Measurements from ENCODE around the gene SMIM24. TPM values are rescaled to one million over a fixed set of nuclear protein-coding genes. Genes with fewer than 3 reads are reported as not detected.

SMIM24 gene
- total and polyA plus RNA-seq, 2 experiments from 2014 or later, result 5.0 to 21.5 TPM

DNA sequence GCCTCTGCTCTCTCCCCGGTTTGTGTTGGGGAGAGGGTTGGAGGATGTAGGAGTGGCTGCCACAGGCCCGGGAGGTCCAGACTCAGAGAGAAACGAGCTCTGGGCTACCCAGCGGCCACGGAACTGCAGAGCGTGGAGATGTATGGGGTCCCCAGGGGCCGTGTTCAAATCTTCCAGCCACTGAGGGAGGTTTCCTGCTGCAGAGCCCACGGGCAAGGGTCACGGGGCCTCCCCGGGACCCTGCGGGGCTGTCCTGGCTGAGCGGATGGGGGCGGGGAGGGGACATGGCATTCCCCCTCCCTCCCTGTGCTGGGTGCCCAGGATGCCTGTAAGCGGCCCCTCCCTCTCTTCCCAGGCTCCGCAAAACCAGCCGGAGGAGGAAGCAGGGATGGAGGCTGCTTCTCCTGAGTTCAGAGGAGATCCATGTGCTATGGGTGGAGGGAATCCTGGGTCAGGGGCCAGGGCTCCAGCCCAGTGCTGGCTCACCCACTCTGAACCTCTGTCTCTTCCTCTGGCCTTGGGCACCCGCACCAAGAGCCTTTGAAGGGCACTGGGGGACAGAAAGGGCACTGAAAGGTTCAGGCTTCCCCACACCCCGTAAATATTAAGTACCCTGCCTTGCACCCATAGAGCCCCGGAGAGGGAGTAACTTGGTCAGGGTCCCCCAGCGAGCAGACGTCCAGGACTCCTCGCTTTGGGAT is 22.6 kb downstream of the SMIM24 start:
- H2AFZ ChIP-seq, result no peak overlapping the region
- DNase-seq (ENCODE audit: low spot score) (peak; percentile 52), ATAC-seq (peak; percentile 34)
- Mint-ChIP-seq H3K27ac (no peak overlapping the region), H3K9me3 (no peaks in the 10 kb centered on the region; the same call in 2 of the 3 replicates), H3K27me3 (ENCODE audit: insufficient read depth, low read depth, poor library complexity) (peaks cover 42% of the 10 kb centered on the region), H3K4me3 (no peak overlapping the region), H3K36me3 (ENCODE audit: low read depth) (no peaks in the 10 kb centered on the region), H3K4me1 (peaks cover 15% of the 10 kb centered on the region)
- no peaks in the 10 kb centered on the region for H3K79me2 ChIP-seq (replicated peaks; ENCODE audit: insufficient read depth)
- H3K27me3 ChIP-seq (ENCODE audit: insufficient read depth), result peaks cover 61% of the 10 kb centered on the region
- no peaks in the 10 kb centered on the region for H3K9me2 ChIP-seq (ENCODE audit: insufficient read depth)
- H3K4me2 ChIP-seq, result peak overlapping the region; percentile 81
- H3K27ac ChIP-seq (ENCODE audit: low read depth), result no peak overlapping the region
- peaks cover 3% of the 10 kb centered on the region; the same call in 1 of the 2 replicates for H3F3A ChIP-seq (replicated peaks; ENCODE audit: low read depth)
- H3K4me3 ChIP-seq, result peak overlapping the region; percentile 56
- peaks cover 9% of the 10 kb centered on the region for H4K20me1 ChIP-seq (replicated peaks; ENCODE audit: insufficient read depth)
- TF ChIP-seq EZH2 (IDR thresholded peaks at IDR 0.05; ENCODE audit: low read depth, unreplicated experiment) (peak; percentile 29), EZH2phosphoT487 (IDR thresholded peaks at IDR 0.05; ENCODE audit: unreplicated experiment) (no peak)
- H3K4me1 ChIP-seq (ENCODE audit: insufficient read depth), result peaks cover 25% of the 10 kb centered on the region
- H3K36me3 ChIP-seq (ENCODE audit: insufficient read depth), result no peaks in the 10 kb centered on the region

DNA sequence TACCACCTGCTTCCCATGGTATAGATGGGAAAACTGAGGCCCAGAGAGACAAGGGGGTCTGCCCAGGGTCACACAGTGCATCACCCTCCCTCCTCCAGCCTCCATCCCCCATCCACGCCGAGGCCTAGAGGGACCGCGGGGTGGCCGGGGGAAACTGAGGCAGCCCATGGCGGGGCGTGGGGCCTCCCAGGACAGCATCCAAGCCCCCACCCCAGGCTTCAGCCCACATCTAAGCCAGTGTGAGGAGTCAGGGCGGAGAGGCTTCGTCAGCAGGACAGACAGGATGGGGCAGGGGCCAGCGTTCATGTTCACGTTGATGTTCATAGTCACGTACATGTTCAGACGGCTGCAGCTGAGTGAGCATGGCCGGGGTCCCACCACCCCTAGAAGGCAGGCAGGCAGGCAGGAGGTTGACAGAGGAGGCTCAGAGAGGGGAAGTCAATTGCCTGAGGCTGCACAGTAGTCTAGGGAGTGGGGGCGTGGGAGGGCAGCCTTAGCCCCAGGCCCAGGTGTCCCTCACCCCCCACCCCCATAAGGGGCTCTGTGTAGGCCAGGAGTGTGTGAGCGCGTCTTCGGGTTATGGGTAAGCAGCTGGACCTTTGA is 23.3 kb downstream of the SMIM24 start:
- no peaks in the 10 kb centered on the region for H3K79me2 ChIP-seq (replicated peaks; ENCODE audit: insufficient read depth)
- no peak overlapping the region for H3K27ac ChIP-seq (ENCODE audit: low read depth)
- Mint-ChIP-seq H3K4me3 (no peak overlapping the region), H3K27me3 (ENCODE audit: insufficient read depth, low read depth, poor library complexity) (peaks cover 36% of the 10 kb centered on the region), H3K4me1 (peaks cover 14% of the 10 kb centered on the region), H3K9me3 (no peaks in the 10 kb centered on the region), H3K27ac (no peak overlapping the region), H3K36me3 (ENCODE audit: low read depth) (no peaks in the 10 kb centered on the region)
- no peak overlapping the region for H2AFZ ChIP-seq
- no peaks in the 10 kb centered on the region for H3K9me2 ChIP-seq (ENCODE audit: insufficient read depth)
- H3K4me1 ChIP-seq (ENCODE audit: insufficient read depth), result peaks cover 21% of the 10 kb centered on the region; the same call in 1 of the 2 replicates
- no peaks in the 10 kb centered on the region for H3F3A ChIP-seq (replicated peaks; ENCODE audit: low read depth)
- peaks cover 54% of the 10 kb centered on the region for H3K27me3 ChIP-seq (ENCODE audit: insufficient read depth)
- DNase-seq (ENCODE audit: low spot score), result no peak
- peaks cover 9% of the 10 kb centered on the region for H4K20me1 ChIP-seq (replicated peaks; ENCODE audit: insufficient read depth)
- no peaks in the 10 kb centered on the region for H3K36me3 ChIP-seq (ENCODE audit: insufficient read depth)
- ATAC-seq, result no peak
- peak overlapping the region; percentile 81; the same call in 1 of the 2 replicates for H3K4me2 ChIP-seq
- peak overlapping the region; percentile 56; the same call in 1 of the 2 replicates for H3K4me3 ChIP-seq
- TF ChIP-seq POLR2AphosphoS5 (IDR thresholded peaks at IDR 0.05; ENCODE audit: low read depth) (no peak), NANOG (IDR thresholded peaks at IDR 0.05; ENCODE audit: borderline replicate concordance) (no peak), ZNF114 (CRISPR knock-in tag; IDR thresholded peaks at IDR 0.05) (no peak), EZH2 (IDR thresholded peaks at IDR 0.05; ENCODE audit: low read depth, unreplicated experiment) (no peak), CREB1 (CRISPR knock-in tag; IDR thresholded peaks at IDR 0.05; ENCODE audit: low read depth) (no peak), STAT1 (IDR thresholded peaks at IDR 0.05; ENCODE audit: unreplicated experiment) (no peak)
- TF ChIP-seq, protein P1, sequence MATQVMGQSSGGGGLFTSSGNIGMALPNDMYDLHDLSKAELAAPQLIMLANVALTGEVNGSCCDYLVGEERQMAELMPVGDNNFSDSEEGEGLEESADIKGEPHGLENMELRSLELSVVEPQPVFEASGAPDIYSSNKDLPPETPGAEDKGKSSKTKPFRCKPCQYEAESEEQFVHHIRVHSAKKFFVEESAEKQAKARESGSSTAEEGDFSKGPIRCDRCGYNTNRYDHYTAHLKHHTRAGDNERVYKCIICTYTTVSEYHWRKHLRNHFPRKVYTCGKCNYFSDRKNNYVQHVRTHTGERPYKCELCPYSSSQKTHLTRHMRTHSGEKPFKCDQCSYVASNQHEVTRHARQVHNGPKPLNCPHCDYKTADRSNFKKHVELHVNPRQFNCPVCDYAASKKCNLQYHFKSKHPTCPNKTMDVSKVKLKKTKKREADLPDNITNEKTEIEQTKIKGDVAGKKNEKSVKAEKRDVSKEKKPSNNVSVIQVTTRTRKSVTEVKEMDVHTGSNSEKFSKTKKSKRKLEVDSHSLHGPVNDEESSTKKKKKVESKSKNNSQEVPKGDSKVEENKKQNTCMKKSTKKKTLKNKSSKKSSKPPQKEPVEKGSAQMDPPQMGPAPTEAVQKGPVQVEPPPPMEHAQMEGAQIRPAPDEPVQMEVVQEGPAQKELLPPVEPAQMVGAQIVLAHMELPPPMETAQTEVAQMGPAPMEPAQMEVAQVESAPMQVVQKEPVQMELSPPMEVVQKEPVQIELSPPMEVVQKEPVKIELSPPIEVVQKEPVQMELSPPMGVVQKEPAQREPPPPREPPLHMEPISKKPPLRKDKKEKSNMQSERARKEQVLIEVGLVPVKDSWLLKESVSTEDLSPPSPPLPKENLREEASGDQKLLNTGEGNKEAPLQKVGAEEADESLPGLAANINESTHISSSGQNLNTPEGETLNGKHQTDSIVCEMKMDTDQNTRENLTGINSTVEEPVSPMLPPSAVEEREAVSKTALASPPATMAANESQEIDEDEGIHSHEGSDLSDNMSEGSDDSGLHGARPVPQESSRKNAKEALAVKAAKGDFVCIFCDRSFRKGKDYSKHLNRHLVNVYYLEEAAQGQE (IDR thresholded peaks at IDR 0.05; ENCODE audit: unreplicated experiment), result no peak
- TF ChIP-seq, protein P2, sequence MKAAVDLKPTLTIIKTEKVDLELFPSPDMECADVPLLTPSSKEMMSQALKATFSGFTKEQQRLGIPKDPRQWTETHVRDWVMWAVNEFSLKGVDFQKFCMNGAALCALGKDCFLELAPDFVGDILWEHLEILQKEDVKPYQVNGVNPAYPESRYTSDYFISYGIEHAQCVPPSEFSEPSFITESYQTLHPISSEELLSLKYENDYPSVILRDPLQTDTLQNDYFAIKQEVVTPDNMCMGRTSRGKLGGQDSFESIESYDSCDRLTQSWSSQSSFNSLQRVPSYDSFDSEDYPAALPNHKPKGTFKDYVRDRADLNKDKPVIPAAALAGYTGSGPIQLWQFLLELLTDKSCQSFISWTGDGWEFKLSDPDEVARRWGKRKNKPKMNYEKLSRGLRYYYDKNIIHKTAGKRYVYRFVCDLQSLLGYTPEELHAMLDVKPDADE (IDR thresholded peaks at IDR 0.05), result no peak
- TF ChIP-seq, protein P3, sequence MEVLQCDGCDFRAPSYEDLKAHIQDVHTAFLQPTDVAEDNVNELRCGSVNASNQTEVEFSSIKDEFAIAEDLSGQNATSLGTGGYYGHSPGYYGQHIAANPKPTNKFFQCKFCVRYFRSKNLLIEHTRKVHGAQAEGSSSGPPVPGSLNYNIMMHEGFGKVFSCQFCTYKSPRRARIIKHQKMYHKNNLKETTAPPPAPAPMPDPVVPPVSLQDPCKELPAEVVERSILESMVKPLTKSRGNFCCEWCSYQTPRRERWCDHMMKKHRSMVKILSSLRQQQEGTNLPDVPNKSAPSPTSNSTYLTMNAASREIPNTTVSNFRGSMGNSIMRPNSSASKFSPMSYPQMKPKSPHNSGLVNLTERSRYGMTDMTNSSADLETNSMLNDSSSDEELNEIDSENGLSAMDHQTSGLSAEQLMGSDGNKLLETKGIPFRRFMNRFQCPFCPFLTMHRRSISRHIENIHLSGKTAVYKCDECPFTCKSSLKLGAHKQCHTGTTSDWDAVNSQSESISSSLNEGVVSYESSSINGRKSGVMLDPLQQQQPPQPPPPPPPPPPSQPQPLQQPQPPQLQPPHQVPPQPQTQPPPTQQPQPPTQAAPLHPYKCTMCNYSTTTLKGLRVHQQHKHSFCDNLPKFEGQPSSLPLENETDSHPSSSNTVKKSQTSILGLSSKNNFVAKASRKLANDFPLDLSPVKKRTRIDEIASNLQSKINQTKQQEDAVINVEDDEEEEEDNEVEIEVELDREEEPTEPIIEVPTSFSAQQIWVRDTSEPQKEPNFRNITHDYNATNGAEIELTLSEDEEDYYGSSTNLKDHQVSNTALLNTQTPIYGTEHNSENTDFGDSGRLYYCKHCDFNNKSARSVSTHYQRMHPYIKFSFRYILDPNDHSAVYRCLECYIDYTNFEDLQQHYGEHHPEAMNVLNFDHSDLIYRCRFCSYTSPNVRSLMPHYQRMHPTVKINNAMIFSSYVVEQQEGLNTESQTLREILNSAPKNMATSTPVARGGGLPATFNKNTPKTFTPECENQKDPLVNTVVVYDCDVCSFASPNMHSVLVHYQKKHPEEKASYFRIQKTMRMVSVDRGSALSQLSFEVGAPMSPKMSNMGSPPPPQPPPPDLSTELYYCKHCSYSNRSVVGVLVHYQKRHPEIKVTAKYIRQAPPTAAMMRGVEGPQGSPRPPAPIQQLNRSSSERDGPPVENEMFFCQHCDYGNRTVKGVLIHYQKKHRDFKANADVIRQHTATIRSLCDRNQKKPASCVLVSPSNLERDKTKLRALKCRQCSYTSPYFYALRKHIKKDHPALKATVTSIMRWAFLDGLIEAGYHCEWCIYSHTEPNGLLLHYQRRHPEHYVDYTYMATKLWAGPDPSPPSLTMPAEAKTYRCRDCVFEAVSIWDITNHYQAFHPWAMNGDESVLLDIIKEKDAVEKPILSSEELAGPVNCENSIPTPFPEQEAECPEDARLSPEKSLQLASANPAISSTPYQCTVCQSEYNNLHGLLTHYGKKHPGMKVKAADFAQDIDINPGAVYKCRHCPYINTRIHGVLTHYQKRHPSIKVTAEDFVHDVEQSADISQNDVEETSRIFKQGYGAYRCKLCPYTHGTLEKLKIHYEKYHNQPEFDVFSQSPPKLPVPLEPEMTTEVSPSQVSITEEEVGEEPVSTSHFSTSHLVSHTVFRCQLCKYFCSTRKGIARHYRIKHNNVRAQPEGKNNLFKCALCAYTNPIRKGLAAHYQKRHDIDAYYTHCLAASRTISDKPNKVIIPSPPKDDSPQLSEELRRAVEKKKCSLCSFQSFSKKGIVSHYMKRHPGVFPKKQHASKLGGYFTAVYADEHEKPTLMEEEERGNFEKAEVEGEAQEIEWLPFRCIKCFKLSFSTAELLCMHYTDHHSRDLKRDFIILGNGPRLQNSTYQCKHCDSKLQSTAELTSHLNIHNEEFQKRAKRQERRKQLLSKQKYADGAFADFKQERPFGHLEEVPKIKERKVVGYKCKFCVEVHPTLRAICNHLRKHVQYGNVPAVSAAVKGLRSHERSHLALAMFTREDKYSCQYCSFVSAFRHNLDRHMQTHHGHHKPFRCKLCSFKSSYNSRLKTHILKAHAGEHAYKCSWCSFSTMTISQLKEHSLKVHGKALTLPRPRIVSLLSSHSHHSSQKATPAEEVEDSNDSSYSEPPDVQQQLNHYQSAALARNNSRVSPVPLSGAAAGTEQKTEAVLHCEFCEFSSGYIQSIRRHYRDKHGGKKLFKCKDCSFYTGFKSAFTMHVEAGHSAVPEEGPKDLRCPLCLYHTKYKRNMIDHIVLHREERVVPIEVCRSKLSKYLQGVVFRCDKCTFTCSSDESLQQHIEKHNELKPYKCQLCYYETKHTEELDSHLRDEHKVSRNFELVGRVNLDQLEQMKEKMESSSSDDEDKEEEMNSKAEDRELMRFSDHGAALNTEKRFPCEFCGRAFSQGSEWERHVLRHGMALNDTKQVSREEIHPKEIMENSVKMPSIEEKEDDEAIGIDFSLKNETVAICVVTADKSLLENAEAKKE (CRISPR knock-in tag; IDR thresholded peaks at IDR 0.05), result no peak

Measured in GM23338 (cell line).